Nephron progenitor cell (in vitro differentiated cells): Measurements from ENCODE around the gene IBTK.
A peak's percentile ranks its signal among the peaks of the same experiment; 100 is the strongest.

Experiments
- DNase-seq: peaks from one replicate; pipeline ENCODE4 v3.0.0; 2021
- H3K27ac Mint-ChIP-seq: 2 replicates; pipeline ENCODE4 v1.8.0; 2021; ENCODE audit warnings: mild to moderate bottlenecking, moderate library complexity, mixed read lengths
- H3K27me3 Mint-ChIP-seq: 2 replicates; pipeline ENCODE4 v1.8.0; 2021; ENCODE audit warnings: mild to moderate bottlenecking, low read depth, mixed read lengths; ENCODE audit not compliant: poor library complexity
- H3K36me3 Mint-ChIP-seq: 2 replicates; pipeline ENCODE4 v1.8.0; 2021; ENCODE audit warnings: low read depth, mixed read lengths
- H3K4me1 Mint-ChIP-seq: 2 replicates; pipeline ENCODE4 v1.8.0; 2021; ENCODE audit warnings: mixed read lengths
- H3K4me3 Mint-ChIP-seq: 2 replicates; pipeline ENCODE4 v1.8.0; 2021; ENCODE audit warnings: mild to moderate bottlenecking, moderate library complexity, mixed read lengths
- H3K9me3 Mint-ChIP-seq: 2 replicates; pipeline ENCODE4 v1.8.0; 2021; ENCODE audit warnings: mild to moderate bottlenecking, moderate library complexity, mixed read lengths
- CTCF ChIP-seq: fragments of 200-600 bp; sonication (generic); IDR thresholded peaks from 2 replicates; pipeline ENCODE4 v1.5.0; 2021; ENCODE audit warnings: antibody characterized with exemption

IBTK gene

DNA sequence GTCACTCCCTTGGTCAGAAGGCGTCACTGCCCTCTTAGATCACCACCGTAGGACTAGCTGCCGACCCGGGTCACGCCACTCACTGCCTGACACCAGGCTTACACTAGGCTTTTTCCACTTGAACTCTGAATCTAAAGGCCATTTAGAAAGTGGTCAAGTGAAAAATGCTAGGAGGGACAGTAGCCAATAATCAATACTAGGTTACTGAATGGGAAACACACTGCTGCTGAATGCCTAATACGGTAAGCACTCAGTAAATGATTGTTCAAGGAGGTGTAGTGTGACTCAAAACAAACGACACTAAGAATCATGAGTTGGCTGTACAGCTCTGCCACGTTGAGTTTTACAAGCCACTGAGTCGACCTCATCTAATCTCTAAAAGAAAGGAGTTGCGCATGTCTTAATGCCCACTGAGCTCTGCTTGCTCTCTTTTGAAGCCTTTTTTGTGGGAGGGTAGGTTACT, 760 bp upstream of the IBTK start:
- TF ChIP-seq CTCF = no peak

GRCh38 chr6:82246802-82247504, 591 bp downstream of the IBTK start:
- Mint-ChIP-seq H3K36me3 (peaks cover 40% of the 10 kb centered on the region), H3K27me3 (no peaks in the 10 kb centered on the region), H3K9me3 (peaks cover 16% of the 10 kb centered on the region), H3K27ac (peak overlapping the region; percentile 100), H3K4me3 (peak overlapping the region; percentile 99), H3K4me1 (peaks cover 40% of the 10 kb centered on the region)
- no peak for TF ChIP-seq CTCF
- peak; percentile 77 for DNase-seq

More for the DNA sequence above, 760 bp upstream of the IBTK start:
- peak overlapping the region; percentile 100 for H3K27ac Mint-ChIP-seq
- H3K27me3 Mint-ChIP-seq = no peaks in the 10 kb centered on the region
- no peak for DNase-seq
- peaks cover 7% of the 10 kb centered on the region for H3K9me3 Mint-ChIP-seq
- H3K4me3 Mint-ChIP-seq = peak overlapping the region; percentile 99
- H3K4me1 Mint-ChIP-seq = peaks cover 40% of the 10 kb centered on the region
- peaks cover 30% of the 10 kb centered on the region for H3K36me3 Mint-ChIP-seq

- H3K4me3 Mint-ChIP-seq = peak overlapping the region; percentile 99
- H3K4me1 Mint-ChIP-seq = peaks cover 40% of the 10 kb centered on the region
- H3K27ac Mint-ChIP-seq = peak overlapping the region; percentile 100
Observed at GRCh38 chr6:82246370-82246769, 1.2 kb downstream of the IBTK start.

GRCh38 chr6:82245376-82245775, 2.2 kb downstream of the IBTK start:
- TF ChIP-seq CTCF = no peak
- peaks cover 25% of the 10 kb centered on the region for H3K9me3 Mint-ChIP-seq
- DNase-seq = no peak
- H3K4me3 Mint-ChIP-seq = peak overlapping the region; percentile 64
- H3K27ac Mint-ChIP-seq = peak overlapping the region; percentile 64
- H3K4me1 Mint-ChIP-seq = peaks cover 46% of the 10 kb centered on the region
- no peaks in the 10 kb centered on the region for H3K27me3 Mint-ChIP-seq
- peaks cover 55% of the 10 kb centered on the region for H3K36me3 Mint-ChIP-seq

More at GRCh38 chr6:82246370-82246769, 1.2 kb downstream of the IBTK start:
- Mint-ChIP-seq H3K27me3 (no peaks in the 10 kb centered on the region), H3K9me3 (peaks cover 19% of the 10 kb centered on the region), H3K36me3 (peaks cover 46% of the 10 kb centered on the region)
- no peak for TF ChIP-seq CTCF
- DNase-seq = no peak

DNA sequence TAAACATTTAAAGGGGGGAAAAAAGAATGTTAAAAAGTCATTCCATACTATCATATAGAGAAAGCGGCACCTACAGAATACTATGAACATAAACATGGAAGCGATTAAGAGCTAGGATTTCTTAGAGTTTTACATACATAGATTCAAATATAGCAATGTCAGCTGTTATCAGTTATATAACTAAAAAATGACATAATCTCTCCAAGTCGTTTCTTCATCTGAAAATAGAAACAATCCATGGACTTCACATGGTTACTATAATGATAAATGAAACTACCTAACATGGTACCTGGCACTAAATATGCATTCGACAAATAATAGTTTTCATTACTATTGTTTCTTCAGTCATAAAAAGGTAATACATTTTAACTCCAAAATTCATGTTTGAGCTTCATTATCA, 3.7 kb downstream of the IBTK start:
- H3K27ac Mint-ChIP-seq = no peak overlapping the region
- H3K27me3 Mint-ChIP-seq = no peaks in the 10 kb centered on the region
- H3K9me3 Mint-ChIP-seq = peaks cover 33% of the 10 kb centered on the region
- no peak overlapping the region for H3K4me3 Mint-ChIP-seq
- H3K4me1 Mint-ChIP-seq = peaks cover 46% of the 10 kb centered on the region
- TF ChIP-seq CTCF = no peak
- H3K36me3 Mint-ChIP-seq = peaks cover 65% of the 10 kb centered on the region
- DNase-seq = no peak

DNA sequence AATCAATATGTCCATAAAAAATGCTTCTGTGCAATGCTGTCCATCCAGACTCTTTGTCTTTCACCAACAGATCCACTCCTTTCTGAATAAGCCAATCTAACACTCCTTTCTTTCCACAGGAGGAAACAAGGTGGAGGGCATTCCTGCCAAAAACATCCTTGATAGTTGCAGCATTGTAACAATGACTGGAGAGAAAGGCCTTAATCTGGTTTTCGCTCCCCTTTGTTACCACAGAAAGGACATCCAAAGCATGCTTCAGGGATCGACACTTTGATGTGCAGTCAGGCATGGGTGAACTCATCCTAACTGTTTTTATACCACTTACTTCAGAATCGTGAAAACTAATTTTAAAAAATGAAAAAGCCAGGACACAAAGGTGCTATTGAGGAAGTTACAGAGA, 7.4 kb downstream of the IBTK start:
- H3K27ac Mint-ChIP-seq = no peak overlapping the region
- H3K4me1 Mint-ChIP-seq = peaks cover 16% of the 10 kb centered on the region
- no peak overlapping the region for H3K4me3 Mint-ChIP-seq
- DNase-seq = no peak
- peaks cover 78% of the 10 kb centered on the region for H3K36me3 Mint-ChIP-seq
- H3K9me3 Mint-ChIP-seq = peaks cover 33% of the 10 kb centered on the region
- no peaks in the 10 kb centered on the region for H3K27me3 Mint-ChIP-seq
- TF ChIP-seq CTCF = no peak
